GM18517 (cell line): ENCODE data around the gene ERGIC1.

Experiments used
- ATAC-seq: cut with Tn5 transposase; IDR thresholded peaks from one replicate; pipeline ENCODE4 v1.9.1; 2021; ENCODE audit warnings: mild to moderate bottlenecking, moderate library complexity; ENCODE audit not compliant: unreplicated experiment

ERGIC1 gene

GRCh38 chr5:172959824-172960799 lies 126.1 kb downstream of the ERGIC1 start:
- ATAC-seq = no peak

GRCh38 chr5:172969921-172970320 lies 135.9 kb downstream of the ERGIC1 start:
- ATAC-seq = no peak

DNA sequence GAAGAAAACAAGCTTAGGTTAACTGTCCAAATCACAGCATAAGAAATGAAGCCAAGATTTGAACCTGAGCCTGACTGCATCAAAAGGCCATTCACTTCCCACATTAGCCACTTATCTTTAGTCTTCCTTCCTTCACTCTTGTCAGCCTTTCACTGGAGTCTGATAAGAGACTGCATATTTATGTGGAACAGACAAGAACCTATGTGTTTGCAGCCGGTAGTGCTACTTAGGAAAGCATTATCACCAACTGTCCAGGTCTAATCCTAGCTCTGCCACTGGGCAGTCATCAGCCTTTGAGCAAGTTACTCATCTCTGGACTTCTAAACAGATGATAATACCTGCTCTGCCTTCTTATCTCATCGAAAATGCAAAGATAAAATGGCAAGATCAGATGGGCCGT lies 137.4 kb downstream of the ERGIC1 start:
- no peak for ATAC-seq

- ATAC-seq = no peak
Observed at GRCh38 chr5:172972552-172972951, 138.5 kb downstream of the ERGIC1 start.

DNA sequence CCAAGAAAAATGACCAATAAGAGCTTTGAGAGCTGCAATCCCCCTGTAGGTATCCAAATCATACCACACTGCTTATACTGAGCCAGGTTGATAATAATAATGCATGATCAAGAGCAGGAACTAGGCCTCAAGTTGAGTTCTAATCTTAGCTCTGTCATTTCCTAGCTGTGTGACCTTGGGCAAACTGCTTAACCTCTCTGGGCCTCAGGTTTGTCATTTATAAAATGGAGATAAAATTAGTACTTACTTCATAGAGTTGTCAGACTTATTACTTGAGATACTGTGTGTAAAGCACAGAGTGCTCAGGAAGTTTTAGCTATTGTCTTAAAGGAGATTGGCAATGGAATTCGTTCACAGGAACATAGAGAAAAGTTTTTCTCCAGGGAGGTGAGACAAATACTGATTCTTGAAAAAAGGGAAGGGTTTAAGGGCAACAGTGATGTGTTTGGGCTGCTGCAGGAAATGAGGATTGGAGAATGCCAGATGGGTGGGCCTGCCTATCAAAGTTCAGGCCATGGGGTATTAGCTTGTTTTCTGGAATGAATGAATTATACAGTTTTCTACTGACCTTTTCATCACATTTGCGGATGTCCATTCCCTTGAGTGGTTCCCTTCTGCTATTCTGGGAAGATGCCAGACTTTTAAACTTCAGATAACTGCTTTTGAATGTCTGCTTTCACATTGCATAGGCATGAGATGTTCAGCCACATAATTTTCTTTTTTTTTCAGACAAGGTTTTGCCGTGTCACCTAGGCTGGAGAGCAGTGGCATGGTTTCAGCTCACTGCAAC lies 139.3 kb downstream of the ERGIC1 start:
- ATAC-seq = no peak

GRCh38 chr5:172973931-172974330 lies 139.9 kb downstream of the ERGIC1 start:
- ATAC-seq = no peak

GRCh38 chr5:172975289-172975688 lies 141.2 kb downstream of the ERGIC1 start:
- ATAC-seq = no peak

DNA sequence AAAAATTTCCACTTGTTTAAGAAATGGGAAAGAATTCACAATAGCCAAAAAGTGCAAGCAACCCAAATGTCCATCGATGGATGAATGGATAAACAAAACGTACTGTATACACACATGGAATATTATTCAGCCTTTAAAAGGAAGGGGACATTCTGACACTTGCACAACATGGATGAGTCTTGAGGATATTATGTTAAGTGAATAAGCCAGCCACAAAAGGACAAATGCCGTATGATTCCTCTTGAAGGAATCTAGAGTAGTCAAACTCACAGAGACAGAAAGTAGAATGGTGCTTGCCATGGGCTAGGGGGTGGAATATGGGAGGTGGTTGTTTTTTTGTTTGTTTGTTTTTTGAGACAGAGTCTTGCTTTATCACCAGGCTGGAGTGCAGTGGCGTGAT lies 145.7 kb downstream of the ERGIC1 start:
- ATAC-seq = no peak

- ATAC-seq = no peak
Observed at GRCh38 chr5:172981931-172982330, 147.9 kb downstream of the ERGIC1 start.

GRCh38 chr5:172983542-172984243 lies 149.6 kb downstream of the ERGIC1 start, which contains the start of gene ATP6V0E1:
ATP6V0E1 (plus strand) TSS chr5:172983771; CDS start chr5:172983861, 90 bp downstream.
- ATAC-seq = peak; percentile 76

- peak; percentile 69 for ATAC-seq
Observed at GRCh38 chr5:172984244-172984953, 150.3 kb downstream of the ERGIC1 start.

DNA sequence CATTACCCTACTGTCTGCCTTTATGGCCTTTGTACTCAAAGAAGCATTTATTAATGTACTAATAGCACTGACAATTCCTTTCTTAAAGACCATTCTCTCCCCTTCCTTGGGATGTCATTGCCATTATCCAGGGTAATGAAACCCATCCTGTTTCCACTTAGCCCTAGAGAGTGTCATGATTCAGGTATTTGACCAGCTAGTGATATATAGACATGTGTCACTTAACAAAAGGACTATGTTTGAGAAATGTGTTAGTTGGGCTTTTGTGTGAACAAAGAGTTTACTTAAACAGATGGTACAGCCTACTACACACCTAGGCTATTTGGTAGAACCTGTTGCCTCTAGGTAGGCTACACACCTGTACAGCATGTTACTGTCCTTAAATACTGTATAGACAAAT lies 151.5 kb downstream of the ERGIC1 start:
- no peak for ATAC-seq

DNA sequence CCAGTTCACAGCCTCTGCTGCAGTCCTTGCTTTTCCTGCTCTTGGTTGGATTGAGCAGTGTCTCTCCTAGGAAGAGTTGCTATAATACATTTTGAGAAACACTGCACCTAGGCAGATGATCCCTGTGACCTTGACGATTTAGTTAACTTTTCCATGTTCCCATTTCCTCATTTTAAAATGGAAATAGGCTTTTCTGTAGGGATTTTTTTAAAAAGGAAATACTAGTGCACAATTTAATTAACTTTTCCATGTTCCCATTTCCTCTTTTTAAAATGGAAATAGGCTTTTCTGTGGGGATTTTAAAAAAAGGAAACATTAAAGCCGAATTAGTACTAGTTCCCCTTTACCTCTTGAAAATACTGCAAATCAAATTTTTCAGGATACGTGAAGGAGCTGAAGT lies 154.2 kb downstream of the ERGIC1 start:
- no peak for ATAC-seq

GRCh38 chr5:172990776-172991175 lies 156.7 kb downstream of the ERGIC1 start:
- no peak for ATAC-seq

DNA sequence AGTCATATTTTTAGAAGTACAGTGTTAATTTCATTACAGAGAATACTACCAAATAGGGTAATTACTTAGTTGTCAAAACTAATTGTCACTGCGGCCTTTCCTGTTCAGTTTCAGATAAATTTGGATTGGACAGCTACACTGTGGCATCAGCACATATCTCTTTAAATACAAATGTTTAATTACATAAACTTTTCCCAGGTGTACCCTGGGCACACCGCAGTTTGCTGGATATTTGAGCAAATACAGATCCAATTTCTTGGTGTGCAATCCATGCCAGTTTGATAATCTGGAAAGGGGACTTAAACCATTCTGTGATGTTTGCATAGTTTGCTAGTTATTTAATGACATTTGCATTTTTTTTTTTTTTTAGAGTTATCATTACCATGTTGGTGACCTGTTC lies 160.4 kb downstream of the ERGIC1 start:
- ATAC-seq = no peak

DNA sequence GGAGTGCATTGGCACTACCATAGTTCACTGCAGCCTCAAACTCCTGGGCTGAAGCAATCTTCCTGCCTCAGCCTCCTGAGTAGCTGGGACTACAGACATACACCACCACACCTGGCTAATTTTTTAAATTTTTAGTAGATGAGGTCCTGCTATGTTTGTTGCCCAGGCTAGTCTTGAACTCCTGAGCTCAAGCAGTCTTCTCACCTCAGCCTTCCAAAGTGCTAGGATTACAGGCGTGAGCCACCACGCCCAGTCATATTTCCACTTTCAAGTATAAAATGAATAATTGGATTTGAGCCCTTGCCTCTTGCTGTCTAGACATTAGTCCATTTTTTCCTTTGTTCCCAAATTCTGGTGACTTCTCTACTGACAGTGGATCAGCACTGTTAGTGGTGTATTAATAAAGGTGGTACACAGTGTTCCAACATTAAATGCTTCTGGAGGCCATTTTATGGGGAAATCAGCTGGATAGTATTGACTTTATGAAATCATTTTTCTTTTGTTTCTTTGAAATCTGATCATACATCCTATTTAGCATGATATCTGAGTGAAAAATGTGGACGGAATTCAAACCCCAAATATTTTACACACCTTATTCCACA lies 165.4 kb downstream of the ERGIC1 start:
- no peak for ATAC-seq

DNA sequence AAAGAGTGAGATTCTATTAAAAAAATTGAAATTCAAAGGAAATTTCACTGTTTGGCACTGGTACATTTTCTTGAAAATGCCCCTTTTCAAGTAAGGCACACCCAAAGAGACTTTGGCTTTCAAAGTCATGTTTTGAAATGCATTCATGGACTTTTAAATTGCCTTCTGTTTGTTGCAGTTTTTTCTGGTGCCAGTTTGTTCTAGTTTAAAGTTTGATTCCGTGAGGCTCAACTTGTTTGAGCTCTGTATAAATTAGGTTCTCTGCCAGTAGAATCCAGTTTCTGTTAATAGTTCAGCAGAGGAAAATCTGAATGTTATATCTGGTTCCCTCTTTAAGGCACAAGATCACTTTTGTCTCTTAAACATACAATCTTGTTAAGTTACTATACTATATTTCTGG lies 165.9 kb downstream of the ERGIC1 start:
- no peak for ATAC-seq

DNA sequence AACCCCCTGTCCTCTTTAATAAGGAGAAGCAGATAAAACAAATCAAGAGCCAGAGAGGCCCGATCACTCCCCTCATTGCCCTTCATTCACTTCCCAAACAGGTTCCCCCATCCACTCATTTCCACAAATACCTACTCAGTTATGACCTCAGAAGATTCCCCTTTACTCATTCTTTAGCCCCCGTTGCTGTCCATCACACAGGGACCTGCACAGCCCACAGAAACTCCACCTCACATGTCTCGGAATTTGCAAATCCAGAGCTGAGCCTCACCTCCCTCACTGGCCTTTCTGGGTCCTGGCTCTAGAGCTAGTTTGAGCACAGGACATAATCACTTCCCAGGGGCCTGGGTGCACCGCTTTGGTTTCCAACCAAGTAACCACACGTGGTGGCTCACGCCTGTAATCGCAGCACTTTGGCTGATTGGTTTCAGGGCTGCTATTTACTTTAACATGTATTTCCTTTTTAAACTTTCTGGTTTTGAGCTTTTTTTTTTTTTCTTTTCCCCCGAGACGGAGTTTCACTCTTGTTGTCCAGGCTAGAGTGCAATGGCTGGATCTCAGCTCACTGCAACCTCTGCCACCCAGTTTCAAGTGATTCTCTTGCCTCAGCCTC lies 167.3 kb downstream of the ERGIC1 start:
- peak; percentile 75 for ATAC-seq
